ENCODE data around the gene DGCR6.
"Not testable (repeated sequence)": the region's sequence is repeated elsewhere in the genome, so short reads cannot be mapped to it uniquely, and the experiment has no call there.

DGCR6 gene

GRCh38 chr22:18961201-18961600 lies 55.1 kb downstream of the DGCR6 start:
- not testable (repeated sequence) for DNase-seq

All from stimulated activated CD4-positive, alpha-beta T cell treated with anti-CD3 and anti-CD28 coated beads, Interleukin-15, amount 100 ng/mL, for 24 hours (primary cell).